Measurements from ENCODE around the gene GLYATL1B. TPM values are rescaled to one million over a fixed set of nuclear protein-coding genes. Genes with fewer than 3 reads are reported as not detected.
A peak's percentile ranks its signal among the peaks of the same experiment; 100 is the strongest.
"Not testable (repeated sequence)": the region's sequence is repeated elsewhere in the genome, so short reads cannot be mapped to it uniquely, and the experiment has no call there.

GLYATL1B gene
- total RNA-seq (2014; rRNA removed; shearing (Covaris generic); ENCODE audit: low replicate concordance) = not detected in 2 replicates

- H3K9me3 ChIP-seq (ENCODE audit: low read length); DNase-seq; H2AFZ ChIP-seq (ENCODE audit: low read length); H3K79me2 ChIP-seq (ENCODE audit: low read length); H3K36me3 ChIP-seq (ENCODE audit: insufficient read depth, low read length); H4K20me1 ChIP-seq (ENCODE audit: insufficient read depth, low read depth, low read length); H3K27ac ChIP-seq (ENCODE audit: low read length); H3K9me2 ChIP-seq (replicated peaks; ENCODE audit: insufficient read depth, low read length); H3K4me2 ChIP-seq (ENCODE audit: low read depth, low read length, poor library complexity, severe bottlenecking); H3K27me3 ChIP-seq (ENCODE audit: low read length); H3K9ac ChIP-seq (ENCODE audit: low read length); H3K4me3 ChIP-seq (ENCODE audit: low read length): not testable (repeated sequence)
- peaks cover 32% of the 10 kb centered on the region for H3K4me1 ChIP-seq (ENCODE audit: low read length)
These were observed at the start of gene GLYATL1B for GRCh38 chr11:59086007-59086406. Gene GLYATL1B (plus strand): TSS chr11:59086307. CDS start chr11:59086307, 0 bp downstream.

GRCh38 chr11:59036542-59036941, 49.6 kb upstream of the GLYATL1B start:
- H3K27me3 ChIP-seq (ENCODE audit: low read length); H3K36me3 ChIP-seq (ENCODE audit: insufficient read depth, low read length); H3K9ac ChIP-seq (ENCODE audit: low read length); DNase-seq; H3K27ac ChIP-seq (ENCODE audit: low read length); H3K4me2 ChIP-seq (ENCODE audit: low read depth, low read length, poor library complexity, severe bottlenecking); H3K4me1 ChIP-seq (ENCODE audit: low read length); H3K9me3 ChIP-seq (ENCODE audit: low read length); H2AFZ ChIP-seq (ENCODE audit: low read length); H3K4me3 ChIP-seq (ENCODE audit: low read length); H3K79me2 ChIP-seq (ENCODE audit: low read length); H4K20me1 ChIP-seq (ENCODE audit: insufficient read depth, low read depth, low read length); H3K9me2 ChIP-seq (replicated peaks; ENCODE audit: insufficient read depth, low read length): not testable (repeated sequence)

GRCh38 chr11:59037434-59037833, 48.7 kb upstream of the GLYATL1B start:
- not testable (repeated sequence) for H3K9ac ChIP-seq (ENCODE audit: low read length); H4K20me1 ChIP-seq (ENCODE audit: insufficient read depth, low read depth, low read length); H2AFZ ChIP-seq (ENCODE audit: low read length); H3K27me3 ChIP-seq (ENCODE audit: low read length); H3K9me2 ChIP-seq (replicated peaks; ENCODE audit: insufficient read depth, low read length); H3K4me1 ChIP-seq (ENCODE audit: low read length); H3K79me2 ChIP-seq (ENCODE audit: low read length); H3K27ac ChIP-seq (ENCODE audit: low read length); H3K4me3 ChIP-seq (ENCODE audit: low read length); H3K36me3 ChIP-seq (ENCODE audit: insufficient read depth, low read length); H3K4me2 ChIP-seq (ENCODE audit: low read depth, low read length, poor library complexity, severe bottlenecking); DNase-seq; H3K9me3 ChIP-seq (ENCODE audit: low read length)

- Histone ChIP-seq H3K9ac (ENCODE audit: low read length) (no peak overlapping the region), H3K4me2 (ENCODE audit: low read depth, low read length, poor library complexity, severe bottlenecking) (no peak overlapping the region), H3K36me3 (ENCODE audit: insufficient read depth, low read length) (no peaks in the 10 kb centered on the region), H3K9me2 (replicated peaks; ENCODE audit: insufficient read depth, low read length) (no peaks in the 10 kb centered on the region), H3K27me3 (ENCODE audit: low read length) (no peaks in the 10 kb centered on the region), H3K27ac (ENCODE audit: low read length) (no peak overlapping the region), H2AFZ (ENCODE audit: low read length) (no peak overlapping the region), H3K79me2 (ENCODE audit: low read length) (no peaks in the 10 kb centered on the region), H3K9me3 (ENCODE audit: low read length) (no peaks in the 10 kb centered on the region), H4K20me1 (ENCODE audit: insufficient read depth, low read depth, low read length) (no peaks in the 10 kb centered on the region), H3K4me1 (ENCODE audit: low read length) (peaks cover 8% of the 10 kb centered on the region; the same call in 1 of the 2 replicates), H3K4me3 (ENCODE audit: low read length) (no peak overlapping the region)
- DNase-seq = no peak
These were observed 45.5 kb upstream of the GLYATL1B start for GRCh38 chr11:59040607-59041006.

DNA sequence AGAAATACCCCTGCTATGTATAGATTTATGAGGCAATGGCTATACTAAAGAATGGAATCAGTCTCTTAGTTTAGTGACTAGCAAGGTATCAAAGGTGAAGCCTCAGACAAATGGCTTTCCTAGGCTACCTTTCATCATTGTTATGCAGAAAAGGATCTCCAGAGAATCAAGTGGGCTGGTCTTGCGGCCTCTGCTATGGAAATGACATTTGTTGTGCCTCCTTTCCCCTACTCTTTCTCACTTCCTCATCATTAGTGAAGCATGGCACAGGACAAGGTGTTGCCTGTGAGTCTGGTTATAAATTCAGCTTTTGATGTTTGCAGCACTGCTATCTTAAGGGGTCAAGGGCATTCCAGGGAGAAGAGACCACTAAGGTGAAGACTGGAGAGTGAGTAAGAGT, 34.7 kb upstream of the GLYATL1B start:
- not testable (repeated sequence) for H3K27me3 ChIP-seq (ENCODE audit: low read length); H3K4me3 ChIP-seq (ENCODE audit: low read length); H3K79me2 ChIP-seq (ENCODE audit: low read length); H3K4me2 ChIP-seq (ENCODE audit: low read depth, low read length, poor library complexity, severe bottlenecking); DNase-seq; H3K9me3 ChIP-seq (ENCODE audit: low read length); H3K27ac ChIP-seq (ENCODE audit: low read length); H2AFZ ChIP-seq (ENCODE audit: low read length); H4K20me1 ChIP-seq (ENCODE audit: insufficient read depth, low read depth, low read length); H3K36me3 ChIP-seq (ENCODE audit: insufficient read depth, low read length); H3K9me2 ChIP-seq (replicated peaks; ENCODE audit: insufficient read depth, low read length); H3K9ac ChIP-seq (ENCODE audit: low read length)
- H3K4me1 ChIP-seq (ENCODE audit: low read length) = peaks cover 27% of the 10 kb centered on the region

DNA sequence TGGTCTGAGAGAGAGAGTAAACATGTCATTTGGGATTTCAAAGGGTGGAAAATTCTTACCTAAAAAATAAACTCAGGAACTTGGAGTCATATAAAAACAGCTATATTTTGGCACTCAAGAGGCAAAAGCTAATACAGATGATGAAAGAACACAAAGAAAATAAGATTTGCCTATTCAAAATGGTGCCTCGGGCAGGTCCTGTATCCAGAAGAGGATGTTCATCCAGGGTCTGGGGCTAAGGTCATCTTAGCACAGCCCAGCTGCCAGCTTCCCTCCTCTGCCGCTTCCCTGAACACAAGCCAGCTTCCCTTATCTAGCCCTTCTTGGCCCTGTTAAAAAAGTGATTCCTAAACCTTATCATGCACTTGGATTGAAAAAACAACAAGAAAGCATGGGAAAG, 33.8 kb upstream of the GLYATL1B start:
- H3K4me1 ChIP-seq (ENCODE audit: low read length) = peaks cover 27% of the 10 kb centered on the region
- not testable (repeated sequence) for H3K27me3 ChIP-seq (ENCODE audit: low read length); H3K9me3 ChIP-seq (ENCODE audit: low read length); H3K79me2 ChIP-seq (ENCODE audit: low read length); H3K9ac ChIP-seq (ENCODE audit: low read length); H3K4me3 ChIP-seq (ENCODE audit: low read length); H3K9me2 ChIP-seq (replicated peaks; ENCODE audit: insufficient read depth, low read length); H3K4me2 ChIP-seq (ENCODE audit: low read depth, low read length, poor library complexity, severe bottlenecking); H2AFZ ChIP-seq (ENCODE audit: low read length); DNase-seq; H3K27ac ChIP-seq (ENCODE audit: low read length); H3K36me3 ChIP-seq (ENCODE audit: insufficient read depth, low read length); H4K20me1 ChIP-seq (ENCODE audit: insufficient read depth, low read depth, low read length)

DNA sequence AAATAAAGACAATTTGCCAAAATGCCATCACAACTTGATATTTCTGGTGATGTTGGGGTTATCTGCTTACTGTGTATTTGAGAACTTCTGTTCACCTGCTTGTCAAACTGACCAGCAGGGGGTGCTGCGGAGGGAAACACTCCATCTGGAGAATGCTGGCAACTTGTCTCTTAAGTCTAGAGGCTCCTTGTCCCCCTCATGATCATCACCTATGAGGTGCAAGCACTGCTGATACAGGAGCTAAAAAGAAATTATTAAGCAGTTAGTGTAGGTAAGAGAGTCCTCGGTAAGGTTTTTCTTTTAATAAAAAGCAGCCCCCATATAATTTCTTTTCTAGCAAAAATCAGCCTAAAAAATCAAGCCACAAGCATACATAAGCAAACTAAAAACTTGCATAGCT, 32.7 kb upstream of the GLYATL1B start:
- peak; percentile 90 for DNase-seq
- no peaks in the 10 kb centered on the region for H3K9me3 ChIP-seq (ENCODE audit: low read length)
- H3K27me3 ChIP-seq (ENCODE audit: low read length) = no peaks in the 10 kb centered on the region
- H3K9me2 ChIP-seq (replicated peaks; ENCODE audit: insufficient read depth, low read length) = no peaks in the 10 kb centered on the region
- H3K4me1 ChIP-seq (ENCODE audit: low read length) = peaks cover 36% of the 10 kb centered on the region
- no peak overlapping the region for H3K9ac ChIP-seq (ENCODE audit: low read length)
- no peak overlapping the region for H3K27ac ChIP-seq (ENCODE audit: low read length)
- no peak overlapping the region for H3K4me2 ChIP-seq (ENCODE audit: low read depth, low read length, poor library complexity, severe bottlenecking)
- no peaks in the 10 kb centered on the region for H3K79me2 ChIP-seq (ENCODE audit: low read length)
- no peak overlapping the region for H2AFZ ChIP-seq (ENCODE audit: low read length)
- H3K36me3 ChIP-seq (ENCODE audit: insufficient read depth, low read length) = no peaks in the 10 kb centered on the region
- H4K20me1 ChIP-seq (ENCODE audit: insufficient read depth, low read depth, low read length) = no peaks in the 10 kb centered on the region
- H3K4me3 ChIP-seq (ENCODE audit: low read length) = no peak overlapping the region

- Histone ChIP-seq H3K4me3 (ENCODE audit: low read length) (peak overlapping the region; percentile 62), H3K9ac (ENCODE audit: low read length) (peak overlapping the region; percentile 36; the same call in 1 of the 2 replicates), H2AFZ (ENCODE audit: low read length) (peak overlapping the region; percentile 85), H3K4me2 (ENCODE audit: low read depth, low read length, poor library complexity, severe bottlenecking) (peak overlapping the region; percentile 72), H3K4me1 (ENCODE audit: low read length) (peaks cover 34% of the 10 kb centered on the region)
- peak; percentile 97 for DNase-seq
- not testable (repeated sequence) for H3K9me3 ChIP-seq (ENCODE audit: low read length); H3K27me3 ChIP-seq (ENCODE audit: low read length); H3K9me2 ChIP-seq (replicated peaks; ENCODE audit: insufficient read depth, low read length); H4K20me1 ChIP-seq (ENCODE audit: insufficient read depth, low read depth, low read length); H3K79me2 ChIP-seq (ENCODE audit: low read length); H3K27ac ChIP-seq (ENCODE audit: low read length); H3K36me3 ChIP-seq (ENCODE audit: insufficient read depth, low read length)
These were observed 27.7 kb upstream of the GLYATL1B start for GRCh38 chr11:59058120-59059033.
